ENCODE results near the gene ATP6V0D1.
A peak's percentile ranks its signal among the peaks of the same experiment; 100 is the strongest.
"Not testable (repeated sequence)": the region's sequence is repeated elsewhere in the genome, so short reads cannot be mapped to it uniquely, and the experiment has no call there.

Gene ATP6V0D1

DNA sequence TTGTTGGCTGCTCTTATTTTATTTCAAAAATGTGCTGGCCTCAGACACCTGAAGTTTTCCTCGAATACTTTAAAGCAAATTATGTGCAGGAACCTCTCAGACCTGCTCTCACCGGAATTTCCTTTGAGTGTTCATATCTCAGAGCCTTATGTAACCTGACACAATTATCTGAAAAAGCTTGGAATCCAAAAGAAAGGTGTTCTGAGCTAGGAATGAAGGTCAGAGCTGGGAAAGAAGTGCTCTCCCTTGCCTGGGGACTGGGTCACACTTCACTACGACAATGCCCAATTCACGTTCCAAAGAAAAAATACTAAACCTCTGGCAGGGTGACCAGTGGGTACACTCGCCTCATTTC is 56.7 kb downstream of the ATP6V0D1 start:
- no peaks in the 10 kb centered on the region for H3K9me3 ChIP-seq (ENCODE audit: control insufficient read depth in 1 of 2, low read length in 2 of 2)
- H3K36me3 ChIP-seq (ENCODE audit: control insufficient read depth in 1 of 2, insufficient read depth in 2 of 2, low read length in 2 of 2) = no peaks in the 10 kb centered on the region
- H3K27me3 ChIP-seq (ENCODE audit: low read depth, low read length) = no peaks in the 10 kb centered on the region
- peaks cover 0 to 6% of the 10 kb centered on the region in 2 donors for H3K4me1 ChIP-seq (ENCODE audit: control insufficient read depth in 1 of 2, insufficient read depth in 2 of 2, low read length in 2 of 2)
- no peak overlapping the region for H3K4me3 ChIP-seq (ENCODE audit: low read depth in 1 of 2, low read length in 2 of 2)
- no peak overlapping the region for H3K27ac ChIP-seq (ENCODE audit: low read length)

GRCh38 chr16:67423611-67424260 is 57.2 kb downstream of the ATP6V0D1 start:
- Histone ChIP-seq H3K9me3 (ENCODE audit: control insufficient read depth in 1 of 2, low read length in 2 of 2) (no peaks in the 10 kb centered on the region), H3K27me3 (ENCODE audit: low read depth, low read length) (no peaks in the 10 kb centered on the region), H3K36me3 (ENCODE audit: control insufficient read depth in 1 of 2, insufficient read depth in 2 of 2, low read length in 2 of 2) (no peaks in the 10 kb centered on the region), H3K4me3 (ENCODE audit: low read depth in 1 of 2, low read length in 2 of 2) (no peak overlapping the region), H3K27ac (ENCODE audit: low read length) (no peak overlapping the region), H3K4me1 (ENCODE audit: control insufficient read depth in 1 of 2, insufficient read depth in 2 of 2, low read length in 2 of 2) (peaks cover 0 to 6% of the 10 kb centered on the region in 2 donors)

- Histone ChIP-seq H3K27ac (ENCODE audit: low read length) (no peak overlapping the region), H3K27me3 (ENCODE audit: low read depth, low read length) (no peaks in the 10 kb centered on the region), H3K4me3 (ENCODE audit: low read depth in 1 of 2, low read length in 2 of 2) (no peak overlapping the region), H3K9me3 (ENCODE audit: control insufficient read depth in 1 of 2, low read length in 2 of 2) (no peaks in the 10 kb centered on the region), H3K4me1 (ENCODE audit: control insufficient read depth in 1 of 2, insufficient read depth in 2 of 2, low read length in 2 of 2) (peaks cover 0 to under 1% of the 10 kb centered on the region in 2 donors), H3K36me3 (ENCODE audit: control insufficient read depth in 1 of 2, insufficient read depth in 2 of 2, low read length in 2 of 2) (no peaks in the 10 kb centered on the region)
These were observed 57.9 kb downstream of the ATP6V0D1 start for GRCh38 chr16:67423015-67423414.

DNA sequence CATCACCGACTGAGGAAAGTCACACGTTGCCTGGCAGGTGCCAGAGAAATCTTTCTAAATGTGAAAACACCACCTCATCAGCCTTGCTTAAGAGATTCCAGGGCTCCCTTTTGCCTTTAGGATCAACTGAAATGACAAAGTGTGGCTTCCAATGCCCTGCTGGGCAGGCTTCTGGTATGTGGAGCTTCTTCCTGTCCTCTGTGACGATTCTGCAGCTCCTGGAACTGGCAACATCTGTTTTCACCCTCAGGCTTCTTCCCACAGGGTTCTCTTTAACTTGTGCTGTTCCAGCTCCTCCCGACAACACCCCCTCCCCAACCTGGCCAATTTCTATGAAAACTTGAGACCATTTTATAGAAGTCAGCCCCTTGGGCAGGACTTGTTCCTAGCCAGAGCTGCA is 59.9 kb downstream of the ATP6V0D1 start:
- no peaks in the 10 kb centered on the region for H3K27me3 ChIP-seq (ENCODE audit: low read depth, low read length)
- H3K27ac ChIP-seq (ENCODE audit: low read length) = no peak overlapping the region
- no peaks in the 10 kb centered on the region for H3K4me1 ChIP-seq (ENCODE audit: control insufficient read depth in 1 of 2, insufficient read depth in 2 of 2, low read length in 2 of 2)
- no peaks in the 10 kb centered on the region for H3K36me3 ChIP-seq (ENCODE audit: control insufficient read depth in 1 of 2, insufficient read depth in 2 of 2, low read length in 2 of 2)
- H3K9me3 ChIP-seq (ENCODE audit: control insufficient read depth in 1 of 2, low read length in 2 of 2) = no peaks in the 10 kb centered on the region
- H3K4me3 ChIP-seq (ENCODE audit: low read depth in 1 of 2, low read length in 2 of 2) = no peak overlapping the region

GRCh38 chr16:67419931-67420330 is 61.0 kb downstream of the ATP6V0D1 start:
- no peaks in the 10 kb centered on the region for H3K9me3 ChIP-seq (ENCODE audit: control insufficient read depth in 1 of 2, low read length in 2 of 2)
- H3K36me3 ChIP-seq (ENCODE audit: control insufficient read depth in 1 of 2, insufficient read depth in 2 of 2, low read length in 2 of 2) = no peaks in the 10 kb centered on the region
- H3K4me1 ChIP-seq (ENCODE audit: control insufficient read depth in 1 of 2, insufficient read depth in 2 of 2, low read length in 2 of 2) = peaks cover 0 to 9% of the 10 kb centered on the region in 2 donors
- no peak overlapping the region for H3K27ac ChIP-seq (ENCODE audit: low read length)
- no peak overlapping the region for H3K4me3 ChIP-seq (ENCODE audit: low read depth in 1 of 2, low read length in 2 of 2)
- H3K27me3 ChIP-seq (ENCODE audit: low read depth, low read length) = no peaks in the 10 kb centered on the region

- H3K4me3 ChIP-seq (ENCODE audit: low read depth in 1 of 2, low read length in 2 of 2) = no peak overlapping the region
- H3K4me1 ChIP-seq (ENCODE audit: control insufficient read depth in 1 of 2, insufficient read depth in 2 of 2, low read length in 2 of 2) = peaks cover 0 to 9% of the 10 kb centered on the region in 2 donors
- H3K27ac ChIP-seq (ENCODE audit: low read length) = no peak overlapping the region
- H3K9me3 ChIP-seq (ENCODE audit: control insufficient read depth in 1 of 2, low read length in 2 of 2) = no peaks in the 10 kb centered on the region
- H3K27me3 ChIP-seq (ENCODE audit: low read depth, low read length) = no peaks in the 10 kb centered on the region
- no peaks in the 10 kb centered on the region for H3K36me3 ChIP-seq (ENCODE audit: control insufficient read depth in 1 of 2, insufficient read depth in 2 of 2, low read length in 2 of 2)
These were observed 61.5 kb downstream of the ATP6V0D1 start for GRCh38 chr16:67419502-67419901.

GRCh38 chr16:67417333-67418061 is 63.5 kb downstream of the ATP6V0D1 start:
- no peaks in the 10 kb centered on the region for H3K27me3 ChIP-seq (ENCODE audit: low read depth, low read length)
- no peaks in the 10 kb centered on the region for H3K9me3 ChIP-seq (ENCODE audit: control insufficient read depth in 1 of 2, low read length in 2 of 2)
- no peaks in the 10 kb centered on the region for H3K36me3 ChIP-seq (ENCODE audit: control insufficient read depth in 1 of 2, insufficient read depth in 2 of 2, low read length in 2 of 2)
- no peak overlapping the region for H3K27ac ChIP-seq (ENCODE audit: low read length)
- peaks cover 0 to 9% of the 10 kb centered on the region in 2 donors for H3K4me1 ChIP-seq (ENCODE audit: control insufficient read depth in 1 of 2, insufficient read depth in 2 of 2, low read length in 2 of 2)
- no peak overlapping the region for H3K4me3 ChIP-seq (ENCODE audit: low read depth in 1 of 2, low read length in 2 of 2)

- Histone ChIP-seq H3K9me3 (ENCODE audit: control insufficient read depth in 1 of 2, low read length in 2 of 2) (no peaks in the 10 kb centered on the region), H3K4me3 (ENCODE audit: low read depth in 1 of 2, low read length in 2 of 2) (peak within 1 kb of the TSS; percentile 67 to 71), H3K27ac (ENCODE audit: low read length) (peak within 1 kb of the TSS; percentile 49), H3K27me3 (ENCODE audit: low read depth, low read length) (no peaks in the 10 kb centered on the region), H3K36me3 (ENCODE audit: control insufficient read depth in 1 of 2, insufficient read depth in 2 of 2, low read length in 2 of 2) (no peaks in the 10 kb centered on the region), H3K4me1 (ENCODE audit: control insufficient read depth in 1 of 2, insufficient read depth in 2 of 2, low read length in 2 of 2) (peaks cover 0 to 9% of the 10 kb centered on the region in 2 donors)
These were observed 64.8 kb downstream of the ATP6V0D1 start, which contains the start of gene ZDHHC1 for GRCh38 chr16:67415872-67416793. TSS of gene ZDHHC1 (minus strand) at chr16:67416477. CDS start at chr16:67407775, 8,702 bp downstream.

GRCh38 chr16:67415421-67415820 is 65.5 kb downstream of the ATP6V0D1 start:
- H3K9me3 ChIP-seq (ENCODE audit: control insufficient read depth in 1 of 2, low read length in 2 of 2); H3K36me3 ChIP-seq (ENCODE audit: control insufficient read depth in 1 of 2, insufficient read depth in 2 of 2, low read length in 2 of 2); H3K4me1 ChIP-seq (ENCODE audit: control insufficient read depth in 1 of 2, insufficient read depth in 2 of 2, low read length in 2 of 2); H3K27me3 ChIP-seq (ENCODE audit: low read depth, low read length): not testable (repeated sequence)
- H3K4me3 ChIP-seq (ENCODE audit: low read depth in 1 of 2, low read length in 2 of 2) = peak overlapping the region; percentile 67 to 71
- H3K27ac ChIP-seq (ENCODE audit: low read length) = peak overlapping the region; percentile 49

DNA sequence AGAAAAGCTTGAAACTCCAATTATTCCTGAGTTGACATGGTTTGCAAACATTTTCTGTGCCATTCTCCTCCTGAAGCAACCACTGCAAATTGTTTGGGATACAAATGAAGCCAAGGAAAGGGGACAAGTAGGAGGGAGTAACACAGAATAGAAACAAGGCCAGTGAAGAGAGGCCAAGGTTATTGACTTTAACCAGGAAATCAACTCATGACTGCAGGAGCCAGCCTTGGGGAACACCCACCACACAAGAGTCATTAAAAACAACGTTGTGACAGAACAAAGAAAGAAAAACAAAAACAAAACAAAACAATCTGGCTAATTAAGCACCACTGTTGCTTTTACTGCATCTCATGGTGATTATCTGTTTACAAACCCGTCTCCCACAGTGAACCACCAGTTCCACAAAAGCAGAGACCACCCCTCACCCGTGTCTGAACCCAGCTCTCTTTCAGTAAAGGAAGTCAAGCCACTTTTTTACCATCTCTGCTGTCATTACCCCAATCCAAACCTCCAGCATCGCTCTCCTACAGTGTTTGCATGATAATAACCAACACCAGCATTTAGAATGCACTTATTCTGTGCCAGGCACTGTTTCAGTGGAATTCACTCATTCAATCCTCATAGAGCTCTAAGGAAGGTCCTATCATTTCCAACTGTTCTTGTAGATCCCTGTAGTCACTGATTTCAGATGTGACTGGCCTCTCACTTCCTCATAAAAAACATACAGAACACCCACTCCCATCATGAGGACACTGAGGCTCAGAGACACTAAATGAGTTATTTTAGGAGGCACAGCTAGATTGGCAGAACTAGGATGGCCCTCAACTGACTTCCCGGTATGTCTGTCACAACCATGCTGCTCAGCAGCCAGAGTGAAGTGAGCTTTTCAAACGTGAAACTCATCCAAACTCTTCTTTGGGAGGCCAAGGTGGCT is 66.7 kb downstream of the ATP6V0D1 start:
- Histone ChIP-seq H3K27me3 (ENCODE audit: low read depth, low read length) (no peaks in the 10 kb centered on the region), H3K27ac (ENCODE audit: low read length) (no peak overlapping the region), H3K9me3 (ENCODE audit: control insufficient read depth in 1 of 2, low read length in 2 of 2) (no peaks in the 10 kb centered on the region), H3K4me1 (ENCODE audit: control insufficient read depth in 1 of 2, insufficient read depth in 2 of 2, low read length in 2 of 2) (peaks cover 0 to 9% of the 10 kb centered on the region in 2 donors), H3K36me3 (ENCODE audit: control insufficient read depth in 1 of 2, insufficient read depth in 2 of 2, low read length in 2 of 2) (peaks cover 0 to 2% of the 10 kb centered on the region in 2 donors), H3K4me3 (ENCODE audit: low read depth in 1 of 2, low read length in 2 of 2) (no peak overlapping the region)

All from muscle layer of duodenum (tissue), 2 donors.